GM12874 (cell line): ENCODE measurements around the gene LRRC4C.

Source experiments
- TF ChIP-seq, protein P1 (sequence below): IDR thresholded peaks from 2 replicates; pipeline ENCODE4 v1.5.1; 2011; ENCODE audit warnings: low read depth, mild to moderate bottlenecking, control low read depth, low read length, moderate library complexity; ENCODE audit not compliant: insufficient read depth

The LRRC4C gene

DNA sequence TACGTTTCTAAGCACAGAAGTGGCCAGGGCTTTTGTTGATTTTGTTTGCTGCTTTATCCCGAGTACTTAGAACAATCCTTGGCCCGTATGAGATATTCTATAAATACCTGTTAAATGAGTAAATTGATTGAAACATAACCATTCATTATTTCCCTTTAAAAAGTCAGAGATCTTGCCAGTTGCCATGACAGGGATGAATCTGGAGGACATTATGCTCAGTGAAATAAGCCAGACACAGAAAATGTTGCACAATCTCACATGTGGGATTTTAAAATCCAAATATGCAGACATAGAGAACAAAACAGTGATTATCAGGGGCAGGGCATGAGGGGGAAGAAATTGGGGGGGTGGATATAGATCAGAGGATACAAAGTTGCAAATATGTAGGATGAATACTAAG is 1240.1 kb downstream of the LRRC4C start:
- TF ChIP-seq, protein P1, sequence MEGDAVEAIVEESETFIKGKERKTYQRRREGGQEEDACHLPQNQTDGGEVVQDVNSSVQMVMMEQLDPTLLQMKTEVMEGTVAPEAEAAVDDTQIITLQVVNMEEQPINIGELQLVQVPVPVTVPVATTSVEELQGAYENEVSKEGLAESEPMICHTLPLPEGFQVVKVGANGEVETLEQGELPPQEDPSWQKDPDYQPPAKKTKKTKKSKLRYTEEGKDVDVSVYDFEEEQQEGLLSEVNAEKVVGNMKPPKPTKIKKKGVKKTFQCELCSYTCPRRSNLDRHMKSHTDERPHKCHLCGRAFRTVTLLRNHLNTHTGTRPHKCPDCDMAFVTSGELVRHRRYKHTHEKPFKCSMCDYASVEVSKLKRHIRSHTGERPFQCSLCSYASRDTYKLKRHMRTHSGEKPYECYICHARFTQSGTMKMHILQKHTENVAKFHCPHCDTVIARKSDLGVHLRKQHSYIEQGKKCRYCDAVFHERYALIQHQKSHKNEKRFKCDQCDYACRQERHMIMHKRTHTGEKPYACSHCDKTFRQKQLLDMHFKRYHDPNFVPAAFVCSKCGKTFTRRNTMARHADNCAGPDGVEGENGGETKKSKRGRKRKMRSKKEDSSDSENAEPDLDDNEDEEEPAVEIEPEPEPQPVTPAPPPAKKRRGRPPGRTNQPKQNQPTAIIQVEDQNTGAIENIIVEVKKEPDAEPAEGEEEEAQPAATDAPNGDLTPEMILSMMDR: no peak

DNA sequence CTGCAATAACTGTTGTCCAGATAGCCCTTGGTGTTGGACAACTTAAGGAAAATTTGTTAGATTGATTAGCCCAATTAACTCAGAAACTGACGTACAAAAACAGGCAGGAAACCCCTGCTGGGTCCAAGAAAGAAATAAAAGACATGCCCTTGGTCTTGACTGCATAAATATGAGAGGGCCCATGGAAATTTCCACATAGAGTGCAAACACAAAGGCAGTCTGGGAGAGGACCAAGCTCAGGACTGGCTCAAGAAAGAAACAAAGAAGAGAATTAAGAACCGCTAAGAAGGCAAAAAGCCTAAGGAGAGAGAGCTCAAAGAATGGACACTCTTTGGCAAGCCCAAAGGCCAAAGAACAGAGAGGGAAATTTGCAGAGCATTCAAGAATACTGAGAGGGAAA is 1243.9 kb downstream of the LRRC4C start:
- TF ChIP-seq, protein P1: no peak

DNA sequence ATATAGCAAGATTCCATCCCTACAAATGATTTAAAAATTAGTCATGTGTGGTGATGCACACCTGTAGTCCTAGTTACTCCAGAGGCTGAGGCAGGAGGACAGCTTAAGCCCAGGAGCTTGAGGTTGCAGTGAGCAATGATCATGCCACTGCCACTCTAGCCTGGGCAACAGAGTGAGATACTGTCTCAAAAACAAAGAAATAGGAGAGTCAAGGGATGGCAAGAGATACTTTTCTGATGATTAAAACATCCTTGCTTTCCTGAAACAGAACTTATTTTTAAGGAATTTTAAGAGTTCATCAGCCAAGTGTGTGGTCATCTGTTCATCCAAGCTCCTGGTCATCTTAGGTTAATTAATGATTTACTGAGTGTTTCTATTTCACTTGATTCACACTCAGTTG is 1252.0 kb downstream of the LRRC4C start:
- TF ChIP-seq, protein P1: no peak

DNA sequence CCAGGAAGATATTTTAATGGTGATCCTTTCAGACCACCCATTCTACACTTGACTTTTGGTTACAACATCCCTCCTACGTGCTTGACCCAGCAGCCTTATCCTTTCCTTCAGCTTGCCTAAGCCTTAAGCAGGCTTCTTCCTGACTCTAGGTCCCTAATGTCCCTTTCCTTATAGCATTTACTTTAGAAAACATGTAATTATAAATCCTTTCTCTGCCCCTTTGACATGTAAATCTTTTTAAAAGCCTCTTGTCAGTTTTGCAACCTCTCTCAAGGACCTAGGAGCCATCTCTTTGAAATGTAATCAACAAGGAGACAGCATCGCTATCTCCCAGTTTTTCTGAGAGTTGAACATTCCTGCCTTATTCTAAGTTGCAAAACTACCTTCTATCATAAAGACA is 1255.2 kb downstream of the LRRC4C start:
- TF ChIP-seq, protein P1: no peak

DNA sequence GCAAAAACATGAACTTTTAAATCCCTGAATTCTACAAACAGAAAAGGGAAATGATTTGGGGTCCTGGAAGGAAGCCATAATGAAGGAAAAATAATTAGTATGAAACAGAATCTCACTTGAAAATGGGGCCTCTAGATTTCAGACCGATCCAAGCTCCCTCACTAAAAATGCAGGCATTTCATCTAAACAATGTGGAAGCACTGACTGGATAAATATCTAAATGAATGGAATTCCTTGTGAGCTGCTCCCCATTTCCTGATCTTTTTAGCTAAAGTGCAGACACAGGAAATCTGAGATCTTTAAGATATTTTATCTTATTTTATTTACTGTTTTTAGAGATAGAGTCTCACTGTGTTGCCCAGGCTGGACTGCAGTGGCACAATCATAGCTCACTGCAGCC is 1255.8 kb downstream of the LRRC4C start:
- TF ChIP-seq, protein P1: no peak

DNA sequence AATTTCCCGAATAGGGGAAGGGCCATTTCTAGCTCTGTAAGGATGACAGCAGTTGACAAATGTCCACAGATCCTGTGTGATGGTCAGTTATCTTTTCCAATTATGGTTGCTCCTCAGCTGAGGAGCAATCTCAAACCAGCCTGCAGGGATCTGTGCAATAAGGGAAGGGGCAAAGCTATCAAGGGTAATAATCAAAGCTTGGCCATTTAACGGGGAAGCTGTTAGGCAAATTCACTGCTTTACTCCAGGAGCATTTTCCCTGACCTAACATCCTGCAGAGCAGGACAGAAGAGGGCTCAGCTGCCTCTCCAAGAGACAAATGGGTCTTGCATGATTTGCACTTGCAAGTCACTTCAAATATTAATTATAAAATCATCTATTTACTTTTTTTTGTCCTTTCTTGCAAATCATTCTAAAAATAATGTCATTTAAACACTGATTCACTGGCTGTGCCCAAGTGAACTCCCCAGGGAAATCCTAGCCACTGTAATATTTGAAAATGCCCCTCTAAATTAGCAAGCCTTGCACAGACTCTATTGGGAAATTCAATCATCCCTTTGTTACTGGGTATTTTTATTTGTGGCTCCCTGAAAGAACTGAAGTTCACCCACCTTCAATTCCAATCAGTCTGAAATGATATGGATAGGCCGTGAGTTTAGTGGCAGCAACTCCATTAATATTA is 1256.7 kb downstream of the LRRC4C start:
- TF ChIP-seq, protein P1: no peak

DNA sequence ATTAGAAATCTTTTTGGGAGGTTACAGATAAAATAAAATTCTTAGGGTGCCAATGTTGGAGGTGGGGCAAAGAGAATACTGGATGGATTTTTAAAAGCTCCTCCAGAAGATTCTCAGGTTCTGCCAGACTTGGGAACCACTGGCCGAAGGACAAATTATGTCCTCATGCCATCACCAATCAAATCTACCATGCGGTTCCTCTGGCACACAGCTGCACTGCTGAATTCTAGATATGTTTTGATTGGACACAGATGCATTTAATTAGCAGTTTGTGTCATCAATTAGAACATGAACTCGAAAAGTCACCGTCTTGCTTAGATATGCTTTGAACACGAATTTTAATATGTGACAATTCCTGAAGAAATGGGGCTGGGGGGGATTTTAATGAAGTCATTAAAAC is 1269.2 kb downstream of the LRRC4C start:
- TF ChIP-seq, protein P1: no peak
